Neuronal stem cell (in vitro differentiated cells): ENCODE measurements around the gene CLDN16.

Experiments used
- DNase-seq: peaks from one replicate; pipeline ENCODE4 v3.0.0-alpha.2; 2013; ENCODE audit warnings: low spot score
- H2AFZ ChIP-seq: one replicate; pipeline ENCODE4 v1.6.1; 2013; ENCODE audit warnings: mild to moderate bottlenecking, low read length, inconsistent platforms
- H2AK5ac ChIP-seq: 2 replicates; pipeline ENCODE4 v1.6.1; 2013; ENCODE audit warnings: low read depth, mild to moderate bottlenecking, inconsistent platforms, low read length, moderate library complexity, mixed read lengths
- H2BK120ac ChIP-seq: 2 replicates; pipeline ENCODE4 v1.6.1; 2013; ENCODE audit warnings: low read depth, mild to moderate bottlenecking, inconsistent platforms, low read length, moderate library complexity, mixed read lengths
- H2BK12ac ChIP-seq: one replicate; pipeline ENCODE4 v1.6.1; 2013; ENCODE audit warnings: low read length, inconsistent platforms
- H2BK15ac ChIP-seq: 2 replicates; pipeline ENCODE4 v1.6.1; 2013; ENCODE audit warnings: mild to moderate bottlenecking, low read length, inconsistent platforms, mixed read lengths
- H2BK5ac ChIP-seq: one replicate; pipeline ENCODE4 v1.6.1; 2013; ENCODE audit warnings: inconsistent platforms, mild to moderate bottlenecking, low read length, moderate library complexity
- H3K14ac ChIP-seq: one replicate; pipeline ENCODE4 v1.6.1; 2013; ENCODE audit warnings: low read length, inconsistent platforms
- H3K18ac ChIP-seq: 2 replicates; pipeline ENCODE4 v1.6.1; 2013; ENCODE audit warnings: low read length, inconsistent platforms
- H3K23ac ChIP-seq: 2 replicates; pipeline ENCODE4 v1.6.1; 2013; ENCODE audit warnings: low read depth, mild to moderate bottlenecking, mixed read lengths, low read length, inconsistent platforms; ENCODE audit not compliant: poor library complexity
- H3K27ac ChIP-seq: replicated peaks from 3 replicates; pipeline ENCODE4 v1.5.1; 2013; ENCODE audit warnings: low read length, inconsistent platforms
- H3K27me3 ChIP-seq, 3 experiments: 2 replicates each; pipeline ENCODE4 v1.6.1; 2013; ENCODE audit warnings: low read length in 3 of 3, mild to moderate bottlenecking in 2 of 3, inconsistent platforms in 1 of 3, low read depth in 1 of 3, mixed read lengths in 1 of 3, moderate library complexity in 1 of 3; ENCODE audit not compliant: control insufficient read depth in 3 of 3, insufficient read depth in 3 of 3
- H3K36me3 ChIP-seq, 2 donors: replicated peaks in 1 of 2; 2 replicates each; pipeline ENCODE4 v1.6.1; 2013; ENCODE audit warnings: low read length in 2 of 2; ENCODE audit not compliant: control insufficient read depth in 2 of 2, insufficient read depth in 2 of 2
- H3K4ac ChIP-seq: 2 replicates; pipeline ENCODE4 v1.6.1; 2013; ENCODE audit warnings: inconsistent platforms, mild to moderate bottlenecking, low read length, moderate library complexity
- H3K4me1 ChIP-seq, 2 donors: 1 replicate in 1 of 2; 2 replicates in 1 of 2; pipeline ENCODE4 v1.6.1; 2013; ENCODE audit warnings: low read length in 2 of 2, low read depth in 1 of 2; ENCODE audit not compliant: control insufficient read depth in 2 of 2, insufficient read depth in 1 of 2
- H3K4me2 ChIP-seq: one replicate; pipeline ENCODE4 v1.6.1; 2013; ENCODE audit warnings: mild to moderate bottlenecking, low read length, inconsistent platforms; ENCODE audit not compliant: insufficient read depth, poor library complexity, severe bottlenecking
- H3K4me3 ChIP-seq, 2 donors: 2 replicates each; pipeline ENCODE4 v1.5.1; 2013; ENCODE audit warnings: low read length in 2 of 2, mild to moderate bottlenecking in 2 of 2, inconsistent platforms in 1 of 2, moderate library complexity in 1 of 2
- H3K79me1 ChIP-seq: one replicate; pipeline ENCODE4 v1.6.1; 2013; ENCODE audit warnings: low read depth, mild to moderate bottlenecking, inconsistent platforms, low read length, moderate library complexity
- H3K9ac ChIP-seq: one replicate; pipeline ENCODE4 v1.6.1; 2013; ENCODE audit warnings: mild to moderate bottlenecking, low read depth, low read length, inconsistent platforms; ENCODE audit not compliant: poor library complexity
- H3K9me3 ChIP-seq, 2 donors: replicated peaks in 1 of 2; 2 replicates each; pipeline versions ENCODE3 to v1.6.1; 2013; ENCODE audit warnings: low read length in 2 of 2, mild to moderate bottlenecking in 2 of 2, inconsistent platforms in 1 of 2, low read depth in 1 of 2, mixed read lengths in 1 of 2, moderate library complexity in 1 of 2; ENCODE audit not compliant: control insufficient read depth in 2 of 2, insufficient read depth in 1 of 2
- H4K8ac ChIP-seq: one replicate; pipeline ENCODE4 v1.6.1; 2013; ENCODE audit warnings: low read depth, mild to moderate bottlenecking, inconsistent platforms, low read length, moderate library complexity
- H4K91ac ChIP-seq: one replicate; pipeline ENCODE4 v1.6.1; 2013; ENCODE audit warnings: low read length, low read depth, mild to moderate bottlenecking, inconsistent platforms; ENCODE audit not compliant: poor library complexity
- WGBS, 2 donors: extraction: QIAGEN DNeasy Blood & Tissue Kit; methylation state at CpG; one replicate each; pipeline ENCODE4 v1.1.7; 2013; ENCODE audit warnings: missing lambda C conversion rate in 2 of 2, mixed read lengths in 1 of 2; ENCODE audit not compliant: insufficient read length in 2 of 2, insufficient replicate concordance in 1 of 2; ENCODE audit errors: extremely low coverage in 2 of 2; 5-methylcytosine and 5-hydroxymethylcytosine counted together

The CLDN16 gene

DNA sequence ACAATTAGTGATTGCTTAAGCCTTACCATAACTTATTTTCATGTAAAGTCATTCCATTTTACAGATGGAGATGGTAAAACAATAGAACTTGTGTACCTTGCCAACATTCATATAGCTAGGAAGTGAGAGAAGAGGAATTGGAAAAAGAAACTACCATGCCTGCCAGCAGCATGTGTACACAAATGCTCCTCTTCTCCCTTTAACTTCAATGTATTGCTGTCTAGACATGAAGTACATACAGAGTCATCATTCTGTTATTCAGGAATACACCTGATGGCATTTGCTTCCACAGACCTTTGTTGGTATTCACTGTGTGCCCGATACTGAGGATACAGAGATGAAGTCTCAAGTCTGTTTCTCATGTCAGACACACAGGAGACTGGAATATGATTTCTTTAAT is 68.8 kb downstream of the CLDN16 start:
- no peak overlapping the region for H2BK120ac ChIP-seq
- no peaks in the 10 kb centered on the region for H3K79me1 ChIP-seq
- H2BK5ac ChIP-seq: no peak overlapping the region
- H2BK15ac ChIP-seq: no peak overlapping the region
- H3K18ac ChIP-seq: no peak overlapping the region
- H4K8ac ChIP-seq: no peak overlapping the region
- H3K36me3 ChIP-seq: no peaks in the 10 kb centered on the region
- no peak overlapping the region for H3K4me3 ChIP-seq
- H3K27me3 ChIP-seq: no peaks in the 10 kb centered on the region
- no peak overlapping the region for H3K27ac ChIP-seq
- no peaks in the 10 kb centered on the region for H3K9me3 ChIP-seq
- no peak overlapping the region for H2BK12ac ChIP-seq
- H3K23ac ChIP-seq: no peak overlapping the region
- H4K91ac ChIP-seq: no peak overlapping the region
- H2AK5ac ChIP-seq: no peak overlapping the region
- no peak overlapping the region for H3K4me2 ChIP-seq
- WGBS, 2 donors: no CpG with 5 or more reads among the region's 1 CpG
- no peak for DNase-seq
- H3K9ac ChIP-seq: no peak overlapping the region
- H2AFZ ChIP-seq: no peak overlapping the region
- no peak overlapping the region for H3K14ac ChIP-seq
- H3K4me1 ChIP-seq: no peaks in the 10 kb centered on the region
- no peak overlapping the region for H3K4ac ChIP-seq

GRCh38 chr3:190458040-190458439 is 70.1 kb downstream of the CLDN16 start:
- Histone ChIP-seq H2BK5ac (no peak overlapping the region), H3K27ac (no peak overlapping the region), H3K4me3 (no peak overlapping the region), H4K8ac (no peak overlapping the region), H3K14ac (no peak overlapping the region), H2AK5ac (no peak overlapping the region), H3K9me3 (no peaks in the 10 kb centered on the region), H3K79me1 (no peaks in the 10 kb centered on the region), H3K4me1 (no peaks in the 10 kb centered on the region), H2AFZ (no peak overlapping the region), H3K27me3 (no peaks in the 10 kb centered on the region), H2BK120ac (no peak overlapping the region), H4K91ac (no peak overlapping the region), H3K9ac (no peak overlapping the region), H3K36me3 (no peaks in the 10 kb centered on the region), H3K18ac (no peak overlapping the region), H3K4ac (no peak overlapping the region), H2BK12ac (no peak overlapping the region), H2BK15ac (no peak overlapping the region), H3K23ac (no peak overlapping the region), H3K4me2 (no peak overlapping the region)
- no CpG with 5 or more reads among the region's 2 CpGs for WGBS, 2 donors
- DNase-seq: no peak
